CD4-positive, alpha-beta T cell treated with Interleukin-6 for 4 hours (primary cell): ENCODE data around the gene FAR2.
"Not testable (repeated sequence)": the region's sequence is repeated elsewhere in the genome, so short reads cannot be mapped to it uniquely, and the experiment has no call there.

Experiments
- DNase-seq: peaks from one replicate; pipeline ENCODE4 v3.0.0-alpha.2; 2020; ENCODE audit warnings: mixed read lengths

Gene FAR2

GRCh38 chr12:29148911-29149690, at the start of gene FAR2:
FAR2 (plus strand) TSS chr12:29149278; CDS start chr12:29270450, 121,172 bp downstream.
- peak; percentile 55 for DNase-seq

DNA sequence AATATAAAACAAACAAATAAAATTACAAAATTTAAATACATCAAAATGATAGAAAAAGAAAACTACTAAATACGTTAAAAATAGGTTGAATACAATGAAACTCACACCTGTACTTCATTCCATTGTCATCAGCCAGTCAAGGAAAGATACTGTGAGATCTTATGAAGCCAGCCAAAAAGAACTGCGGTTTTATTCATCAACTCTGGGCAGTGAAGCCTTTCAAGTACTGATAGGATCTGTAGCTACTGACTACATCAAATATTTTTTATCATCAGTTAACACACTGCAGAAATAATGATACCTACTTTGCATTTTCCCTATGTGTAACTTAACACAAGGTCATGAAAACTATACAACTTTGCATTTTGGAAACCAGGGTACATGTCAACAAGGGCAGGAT, 46.3 kb upstream of the FAR2 start:
- DNase-seq: no peak

DNA sequence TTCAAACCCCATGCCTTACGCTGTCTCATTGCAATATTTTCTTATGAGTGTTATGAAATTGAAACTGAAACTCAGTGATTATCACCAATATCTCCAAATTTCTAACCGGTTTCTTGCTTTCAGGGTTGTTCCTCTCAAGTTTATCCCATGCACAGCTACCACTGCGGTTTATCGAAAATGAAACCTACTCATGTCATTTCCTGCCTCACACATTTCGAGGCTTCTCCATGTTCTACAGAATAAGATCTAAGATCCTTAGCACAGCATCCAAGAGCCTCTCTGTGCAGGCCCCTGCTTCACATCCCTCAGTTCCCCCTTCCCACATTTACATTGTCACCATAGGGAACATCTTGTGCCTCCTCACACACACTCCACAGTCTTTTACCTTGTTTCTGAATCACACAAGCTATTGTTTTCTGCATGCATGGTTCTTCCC, 45.5 kb upstream of the FAR2 start:
- peak; percentile 51 for DNase-seq

- no peak for DNase-seq
Observed at GRCh38 chr12:29104516-29104915, 44.6 kb upstream of the FAR2 start.

DNA sequence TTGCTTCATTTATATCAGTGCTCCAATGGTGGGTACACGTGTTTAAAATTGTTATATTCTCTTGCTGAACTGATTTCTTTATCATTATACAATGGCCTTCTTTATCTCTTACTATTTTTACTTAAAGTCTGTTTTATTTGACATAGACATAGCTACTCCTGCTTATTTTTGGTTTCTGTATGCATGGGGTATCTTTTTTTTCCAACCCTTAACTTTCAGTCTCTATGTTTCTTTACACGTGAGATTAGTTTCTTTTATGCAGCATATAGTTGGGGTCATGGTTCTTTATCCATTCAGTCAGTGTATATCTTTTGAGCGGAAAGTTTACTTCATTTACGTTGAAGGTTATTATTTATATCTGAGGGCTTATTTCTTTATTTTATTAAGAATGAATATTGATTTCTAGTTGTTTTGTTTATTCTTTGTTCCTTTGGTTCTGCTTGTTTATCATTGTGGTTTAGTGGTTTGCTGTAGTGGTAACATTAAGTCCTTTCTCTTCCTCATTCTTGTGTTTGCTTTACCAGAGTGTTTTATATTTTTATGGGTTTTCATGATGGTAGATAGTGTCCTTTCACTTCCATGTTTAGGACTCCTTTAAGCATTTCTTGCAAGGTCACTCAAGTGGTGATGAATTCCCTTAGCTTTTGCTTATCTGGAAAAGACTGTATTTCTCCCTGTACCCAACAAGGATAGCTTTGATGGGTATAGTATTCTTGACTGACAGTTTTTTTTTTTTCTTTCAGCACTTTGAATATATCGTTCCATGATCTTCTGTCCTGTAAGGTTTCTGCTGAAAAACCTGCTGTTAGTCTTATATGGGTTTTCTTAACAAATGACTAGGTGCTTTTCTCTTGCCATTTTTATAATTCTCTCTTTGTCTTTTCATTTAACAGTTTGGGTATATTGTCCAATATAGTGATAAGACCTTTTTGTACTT, 38.3 kb upstream of the FAR2 start:
- DNase-seq: no peak

GRCh38 chr12:29113101-29113500, 36.0 kb upstream of the FAR2 start:
- no peak for DNase-seq

- no peak for DNase-seq
Observed at GRCh38 chr12:29116414-29116813, 32.7 kb upstream of the FAR2 start.

DNA sequence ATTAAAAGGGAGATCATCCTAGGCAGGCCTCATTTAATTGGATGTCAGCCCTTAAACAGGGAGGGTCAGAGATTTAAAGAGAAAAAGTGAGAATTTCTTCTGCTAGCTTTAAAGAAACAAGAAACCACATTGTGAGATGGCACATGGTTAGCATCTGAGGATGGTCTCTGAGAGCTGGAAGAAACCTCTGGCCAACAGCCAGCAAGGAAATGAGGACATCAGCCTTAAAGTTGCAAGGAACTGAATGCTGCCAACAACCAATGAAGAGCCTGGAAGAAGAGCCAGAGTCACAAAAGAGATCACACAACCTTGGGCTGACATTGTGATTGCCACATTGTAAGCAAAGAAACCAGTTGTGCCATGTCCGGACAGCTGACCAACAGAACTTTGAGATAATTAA, 17.5 kb upstream of the FAR2 start:
- no peak for DNase-seq

- DNase-seq: no peak
Observed at GRCh38 chr12:29132316-29132715, 16.8 kb upstream of the FAR2 start.

GRCh38 chr12:29133181-29133580, 15.9 kb upstream of the FAR2 start:
- no peak for DNase-seq

DNA sequence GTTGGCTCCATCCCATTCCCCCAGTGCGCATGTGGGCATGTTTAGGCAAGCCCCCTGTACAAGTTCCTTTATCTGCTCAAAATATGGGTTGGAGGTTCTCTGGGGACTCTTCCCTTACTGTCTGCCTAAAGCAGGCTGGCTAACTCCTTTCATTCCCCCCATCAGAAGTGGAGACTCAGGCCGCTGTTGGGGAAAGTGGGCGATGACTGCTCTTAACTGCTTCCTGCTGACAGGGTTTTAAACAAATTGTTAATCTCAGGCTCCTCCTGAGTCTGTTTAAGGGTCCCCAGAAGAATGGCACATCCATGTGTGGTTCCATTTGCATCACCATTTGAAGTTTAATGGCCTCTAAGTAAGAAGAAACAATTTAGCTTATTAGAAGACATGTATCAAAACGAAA, 15.4 kb upstream of the FAR2 start:
- DNase-seq: no peak

GRCh38 chr12:29138256-29138655, 10.8 kb upstream of the FAR2 start:
- DNase-seq: not testable (repeated sequence)

DNA sequence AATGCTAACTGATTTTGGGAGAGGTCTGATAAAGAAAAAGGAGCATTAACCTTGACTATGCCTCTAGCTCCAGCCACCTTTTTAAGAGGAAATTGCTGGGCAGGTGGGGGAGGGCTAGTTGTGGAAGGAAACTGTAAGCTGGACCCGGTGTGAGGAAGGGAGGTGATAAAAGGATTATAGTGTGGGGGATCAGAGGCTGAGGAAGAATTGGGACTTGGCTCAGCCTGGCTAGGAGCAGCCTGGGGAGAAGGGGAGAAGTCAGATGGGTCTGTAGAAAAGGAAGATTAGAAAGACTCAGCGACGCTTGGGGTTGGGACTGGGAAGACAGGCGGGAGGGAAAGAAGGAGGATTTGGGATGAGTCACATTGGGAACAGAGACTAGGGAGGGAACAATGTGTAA, 10.2 kb upstream of the FAR2 start:
- DNase-seq: not testable (repeated sequence)

DNA sequence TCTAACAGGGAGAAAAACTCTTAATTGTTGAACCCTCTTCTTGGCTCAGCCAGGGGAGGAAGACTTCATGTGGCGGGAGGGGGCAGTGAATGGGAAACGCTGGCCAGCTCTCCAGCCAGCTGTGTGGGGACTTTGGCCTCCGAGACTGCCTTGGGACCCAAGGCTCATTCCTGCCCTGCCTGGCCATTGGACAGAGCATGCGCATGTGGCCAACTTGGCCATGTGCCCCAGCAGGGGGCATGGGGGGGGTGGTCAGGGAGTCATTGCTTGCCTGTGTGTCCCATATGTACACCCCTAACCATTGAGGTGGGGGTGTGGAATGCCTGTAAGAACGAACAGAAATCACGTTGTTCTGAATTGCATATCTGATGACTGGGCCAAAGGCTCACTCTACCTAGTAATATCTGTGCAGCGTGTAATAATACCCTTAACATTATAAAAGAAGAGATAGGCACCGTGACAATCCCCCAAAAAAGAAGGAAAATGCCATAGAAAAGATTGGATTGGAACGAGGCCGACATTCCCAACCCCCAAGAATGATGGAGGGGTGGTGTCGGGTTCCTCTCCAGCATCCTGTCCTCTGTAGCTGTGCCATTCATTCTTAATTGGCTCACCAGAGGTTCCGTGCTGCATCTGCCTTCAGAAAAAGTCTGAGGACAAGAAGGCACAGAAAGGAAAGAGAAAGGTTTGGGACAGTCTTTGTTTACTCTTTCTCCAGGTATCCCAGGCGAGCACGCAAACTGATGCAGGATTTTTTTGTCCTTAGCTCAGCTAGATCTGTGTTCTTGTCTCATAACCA, 3.5 kb upstream of the FAR2 start:
- no peak for DNase-seq

DNA sequence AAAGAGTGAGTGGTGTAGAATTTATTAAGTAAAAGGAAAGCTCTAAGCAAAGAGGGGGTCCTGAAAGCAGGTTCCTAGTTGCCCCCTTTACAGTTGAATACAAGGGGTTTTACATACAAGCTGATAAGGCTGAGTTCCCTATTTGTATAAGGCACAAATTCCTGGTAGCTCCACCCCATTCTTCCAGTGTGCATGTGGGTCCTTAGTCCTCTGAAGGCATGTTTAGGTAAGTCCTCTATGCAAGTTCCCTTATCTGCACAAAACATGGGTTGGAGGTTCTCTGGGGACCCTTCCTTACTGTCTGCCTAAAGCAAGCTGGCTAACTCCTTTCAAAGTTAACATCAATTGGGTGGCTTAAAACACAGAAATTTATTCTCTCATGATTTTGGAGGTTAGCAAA, 2.9 kb upstream of the FAR2 start:
- no peak for DNase-seq

DNA sequence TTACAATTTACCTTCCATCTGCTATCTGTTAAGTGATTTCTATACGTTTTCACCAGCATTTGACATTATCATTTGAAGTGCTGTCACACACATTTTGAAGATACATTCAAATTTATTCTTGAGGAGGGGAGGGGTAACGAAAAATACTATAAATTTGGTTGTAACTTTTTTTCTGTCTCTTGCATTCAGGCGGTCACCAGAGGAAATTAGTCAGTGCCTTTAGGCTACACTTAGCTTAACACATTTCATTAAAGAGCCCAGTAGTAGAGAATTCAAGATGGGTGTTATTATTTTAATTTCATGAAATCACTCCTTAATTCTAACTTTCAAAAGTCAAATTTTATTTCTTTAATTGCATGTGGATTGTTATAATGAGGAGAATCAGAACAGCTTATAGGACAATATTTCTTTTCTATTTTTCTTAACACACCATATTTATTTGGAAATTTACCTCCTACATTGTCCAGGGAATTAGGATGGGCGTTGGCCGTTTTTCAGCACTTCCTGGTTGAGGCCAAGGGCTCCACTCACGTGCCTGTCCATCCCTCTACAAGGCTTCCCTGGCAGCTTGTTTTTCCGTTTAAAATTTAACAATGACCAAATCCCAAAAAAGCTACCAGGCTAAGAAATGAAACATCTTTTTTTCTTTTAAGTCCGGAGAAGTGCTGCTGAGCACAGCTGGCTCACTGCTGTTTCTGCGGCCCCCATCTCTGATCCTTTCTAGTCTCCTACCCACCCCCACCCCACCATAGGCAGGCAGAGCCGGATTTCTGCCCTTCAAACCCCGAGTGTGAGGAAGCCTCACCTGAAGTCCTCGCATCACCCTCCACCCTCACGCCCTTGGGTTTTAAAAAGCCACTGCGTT, 1.1 kb upstream of the FAR2 start:
- no peak for DNase-seq

- DNase-seq: peak; percentile 22
Observed at GRCh38 chr12:29148596-29148910, 525 bp upstream of the FAR2 start.

GRCh38 chr12:29149691-29150281, 708 bp downstream of the FAR2 start:
- peak; percentile 6 for DNase-seq

DNA sequence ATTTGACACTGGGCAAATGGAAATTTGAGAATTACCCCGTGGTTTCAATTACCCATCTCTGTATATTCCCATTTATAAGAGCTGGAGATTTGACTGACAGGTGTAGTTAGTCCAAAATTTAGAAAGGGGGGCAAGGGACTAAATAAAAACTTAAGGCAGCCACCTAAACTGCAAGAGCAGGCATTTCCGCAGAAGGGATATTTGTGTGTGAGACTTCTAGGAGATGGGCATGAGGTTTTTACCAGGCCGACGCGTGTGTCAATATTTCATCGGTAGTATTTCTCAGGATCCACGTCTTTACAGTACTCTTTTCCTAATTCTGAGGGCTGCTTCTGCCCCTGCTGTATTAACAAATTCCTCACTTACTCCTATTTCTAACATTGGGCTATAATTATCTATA, 1.4 kb downstream of the FAR2 start:
- DNase-seq: no peak

DNA sequence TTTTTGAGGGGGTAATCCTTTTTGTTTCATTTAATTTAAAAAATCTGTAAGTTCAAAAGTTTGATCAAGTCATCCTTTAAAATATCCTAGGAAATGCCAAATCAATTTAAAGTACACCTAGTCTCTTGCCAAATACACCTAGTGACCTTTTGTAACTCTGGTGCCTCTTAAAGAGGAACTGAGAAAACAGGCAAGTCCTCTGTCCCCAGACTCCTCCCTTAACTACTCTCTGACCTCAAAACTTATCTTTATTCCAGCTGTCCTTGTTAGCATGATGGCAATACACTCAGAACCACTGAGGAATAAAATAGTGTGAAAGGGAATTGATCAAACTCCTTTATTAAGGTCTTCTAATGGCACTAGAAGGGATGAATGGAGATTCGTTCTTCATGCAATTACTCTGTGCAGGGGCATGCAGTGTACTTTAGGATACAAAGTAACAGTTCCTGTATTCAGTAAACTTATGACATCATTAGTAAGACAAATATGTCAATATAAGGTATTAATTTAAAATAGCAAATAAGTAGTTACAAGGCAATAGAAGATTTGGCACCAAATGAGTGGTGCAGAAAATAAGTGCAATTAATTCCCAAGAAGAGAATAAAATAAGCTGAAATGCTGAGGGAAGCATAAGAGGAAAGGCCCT, 3.3 kb downstream of the FAR2 start:
- DNase-seq: no peak

DNA sequence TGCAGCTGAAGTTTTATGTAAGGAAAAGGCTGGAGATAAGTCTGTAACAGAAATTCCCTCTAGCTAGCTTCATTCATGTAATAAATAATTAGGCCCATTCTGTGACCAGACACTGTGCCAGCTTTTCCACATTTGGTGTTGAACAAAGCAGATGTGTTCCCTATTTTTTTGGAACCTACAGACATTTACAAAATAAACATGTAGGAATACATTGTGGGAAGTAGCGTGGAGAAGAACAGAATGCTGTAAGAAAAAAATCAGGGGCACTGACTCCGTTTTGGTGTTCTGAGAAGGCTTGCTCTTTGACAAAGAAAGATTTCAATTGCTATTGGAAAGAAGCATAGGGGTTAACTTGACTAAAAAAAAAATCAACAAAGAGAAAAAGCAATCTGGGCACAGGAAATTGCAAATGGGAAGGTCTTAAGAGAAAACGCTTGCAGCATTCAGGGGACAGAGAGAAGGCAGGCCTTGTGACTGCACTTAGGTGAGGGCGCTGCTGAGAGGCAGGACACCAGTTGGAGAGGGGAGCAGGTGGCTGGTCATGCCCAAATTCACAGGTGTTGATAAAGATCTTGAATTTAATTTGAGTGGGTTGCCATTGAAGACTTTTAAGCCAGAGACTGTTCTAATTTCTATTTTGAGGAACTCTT, 4.0 kb downstream of the FAR2 start:
- DNase-seq: no peak
